Ovary (tissue), 9 donors: ENCODE data around the gene DPYSL5. TPM values are rescaled to one million over a fixed set of nuclear protein-coding genes. Genes with fewer than 3 reads are reported as not detected.
A peak's percentile ranks its signal among the peaks of the same experiment; 100 is the strongest.

Source experiments
- DNase-seq, 5 donors: peaks; one replicate each; pipeline ENCODE4 v3.0.0-alpha.2; 2019 to 2020
- H3K27ac ChIP-seq, 2 donors: fragments of 200-600 bp; one replicate each; pipeline versions ENCODE4 v1.5.1 to v1.8.0; 2019 to 2022
- H3K27me3 ChIP-seq: fragments of 200-600 bp; one replicate; pipeline ENCODE4 v1.8.0; 2022
- H3K36me3 ChIP-seq: fragments of 200-600 bp; sonication (generic); one replicate; pipeline ENCODE4 v1.5.1; 2019
- H3K4me1 ChIP-seq: one replicate; pipeline ENCODE4 v1.8.1; 2013; ENCODE audit warnings: mild to moderate bottlenecking, moderate library complexity; ENCODE audit not compliant: insufficient read depth
- H3K4me3 ChIP-seq: fragments of 200-600 bp; sonication (generic); one replicate; pipeline ENCODE4 v1.5.1; 2017
- H3K9me3 ChIP-seq, 2 donors: fragments of 200-600 bp in 1 of 2; sonication (generic) in 1 of 2; one replicate each; pipeline versions ENCODE4 v1.5.1 to v1.8.1; 2013 to 2019; ENCODE audit warnings: mild to moderate bottlenecking in 1 of 2, moderate library complexity in 1 of 2
- EP300 ChIP-seq: sonication (generic); formaldehyde crosslinking; IDR thresholded peaks from one replicate; pipeline ENCODE4 v1.6.1; 2017; ENCODE audit warnings: antibody characterized with exemption
- POLR2A ChIP-seq: fragments of 450-650 bp; IDR thresholded peaks from one replicate; pipeline ENCODE4 v1.6.1; 2017; ENCODE audit warnings: antibody characterized with exemption, mild to moderate bottlenecking, moderate library complexity
- WGBS, 3 donors: extraction: QIAGEN DNeasy Blood & Tissue Kit in 1 of 3; methylation state at CpG; one replicate each; pipeline versions ENCODE4 v1.1.5 to v1.1.7; 2013 to 2017; 5-methylcytosine and 5-hydroxymethylcytosine counted together
- intact Hi-C, 4 donors: fragments of 100-400 bp; cut with DNase I; formaldehyde crosslinking; loops; one replicate each; pipeline versions ENCODE4 v1.11.0 to v1.15.1; 2022 to 2023
- polyA plus RNA-seq, 2 donors: library from polyadenylated mRNA; stranded (reverse); fragments of 200-250 nt in 1 of 2; fragments of 350-450 nt in 1 of 2; fragmentation: Illumina TruSeq in 1 of 2; extraction: RNeasy Lipid Tissue Mini Kit (QIAGEN cat#74804) in 1 of 2; gene quantifications; one replicate each; pipeline ENCODE4 v1.2.3, GENCODE V29; 2013 to 2014
- total RNA-seq, 7 donors: library from RNA; depleted of rRNA in 2 of 7; stranded (reverse); fragments of >200 nt in 2 of 7; fragmentation: NEBNext Ultra II Directional in 3 of 7; extraction: Animal tissue kit (Norgen Biotek cat#: 25700) in 3 of 7; gene quantifications; one replicate each; pipeline versions ENCODE4 v1.1.0 to v1.2.4, GENCODE V29; 2016 to 2023
- TF ChIP-seq, protein P1 (sequence below), 3 donors: fragments of 450-650 bp in 2 of 3; fragments of 200-600 bp in 1 of 3; IDR thresholded peaks; one replicate each; pipeline versions ENCODE4 v1.5.1 to v1.8.0; 2016 to 2022; ENCODE audit warnings: antibody characterized with exemption in 3 of 3, mild to moderate bottlenecking in 1 of 3
- donor health status: DM: no; HTN: no; CAD: no; lungs with moderate emphysema.
- donor health status: DM: no; HTN: no; CAD: no.
- donor health status: Bipolar disorder and iron deficiency.
- donor health status: DM: yes; HTN: yes; CAD: no.
- donor health status: DM: no; HTN: no; CAD: no.
- donor health status: DM: yes; HTN: yes; CAD: no.

DPYSL5 gene
- total and polyA plus RNA-seq, 9 donors, result 0.05 to 0.78 (median 0.17) TPM; not detected in 3

DNA sequence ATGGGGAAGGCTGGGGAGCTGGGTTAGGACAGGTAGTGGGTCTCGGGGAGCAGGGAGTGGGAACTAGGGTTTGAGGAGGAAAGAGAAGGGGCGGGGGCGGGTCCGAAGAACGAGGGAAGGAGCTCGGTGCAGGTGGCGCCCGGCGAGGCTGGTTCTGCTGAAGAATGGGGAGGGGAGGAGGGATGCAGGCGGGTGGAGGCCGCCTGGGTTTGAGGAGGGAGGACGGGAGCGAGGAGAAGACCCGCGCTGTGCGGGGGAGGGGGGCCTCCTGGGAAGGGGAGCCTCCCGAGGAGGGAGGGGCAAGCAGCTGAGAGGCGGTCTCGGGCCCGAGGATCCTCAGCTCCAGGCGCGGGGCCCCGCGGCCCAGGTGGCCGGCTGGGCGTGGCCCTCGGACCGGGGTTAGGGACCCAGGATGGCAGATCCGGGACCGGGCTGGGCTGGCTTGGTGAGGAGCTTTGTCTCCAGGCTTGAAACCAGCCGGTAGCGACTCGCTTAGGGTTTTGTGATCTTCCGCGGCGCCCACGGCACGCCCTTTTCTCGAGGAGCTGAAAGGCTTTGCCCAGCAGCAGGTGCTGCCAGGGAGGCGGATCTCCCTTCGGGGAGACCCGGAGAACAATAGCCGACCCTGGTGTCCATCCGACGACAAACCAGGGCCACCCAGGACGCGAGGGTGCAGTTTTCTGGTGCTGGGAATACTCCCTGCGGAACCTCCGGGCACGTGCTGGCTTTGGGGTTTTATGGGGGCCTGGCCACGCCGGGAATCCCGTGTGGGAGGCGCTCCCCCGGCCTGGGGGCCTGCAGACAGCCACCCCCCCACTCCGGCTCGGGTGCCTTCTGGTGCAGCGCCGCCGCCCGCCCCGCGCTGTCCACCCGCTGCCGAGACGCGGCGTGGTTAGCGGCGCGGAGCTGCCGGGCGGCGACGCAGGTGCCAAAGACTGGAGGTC lies 1.4 kb downstream of the DPYSL5 start:
- no peak overlapping the region for H3K27ac ChIP-seq
- H3K4me1 ChIP-seq, result peaks cover 13% of the 10 kb centered on the region
- H3K4me3 ChIP-seq, result peak overlapping the region; percentile 25
- TF ChIP-seq, protein P1, sequence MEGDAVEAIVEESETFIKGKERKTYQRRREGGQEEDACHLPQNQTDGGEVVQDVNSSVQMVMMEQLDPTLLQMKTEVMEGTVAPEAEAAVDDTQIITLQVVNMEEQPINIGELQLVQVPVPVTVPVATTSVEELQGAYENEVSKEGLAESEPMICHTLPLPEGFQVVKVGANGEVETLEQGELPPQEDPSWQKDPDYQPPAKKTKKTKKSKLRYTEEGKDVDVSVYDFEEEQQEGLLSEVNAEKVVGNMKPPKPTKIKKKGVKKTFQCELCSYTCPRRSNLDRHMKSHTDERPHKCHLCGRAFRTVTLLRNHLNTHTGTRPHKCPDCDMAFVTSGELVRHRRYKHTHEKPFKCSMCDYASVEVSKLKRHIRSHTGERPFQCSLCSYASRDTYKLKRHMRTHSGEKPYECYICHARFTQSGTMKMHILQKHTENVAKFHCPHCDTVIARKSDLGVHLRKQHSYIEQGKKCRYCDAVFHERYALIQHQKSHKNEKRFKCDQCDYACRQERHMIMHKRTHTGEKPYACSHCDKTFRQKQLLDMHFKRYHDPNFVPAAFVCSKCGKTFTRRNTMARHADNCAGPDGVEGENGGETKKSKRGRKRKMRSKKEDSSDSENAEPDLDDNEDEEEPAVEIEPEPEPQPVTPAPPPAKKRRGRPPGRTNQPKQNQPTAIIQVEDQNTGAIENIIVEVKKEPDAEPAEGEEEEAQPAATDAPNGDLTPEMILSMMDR (IDR thresholded peaks at IDR 0.05), result no peak
- no peak for TF ChIP-seq EP300
- no peak for TF ChIP-seq POLR2A
- intact Hi-C loops, result loop anchor here (5.0 to 10.0 kb wide), 5 partner anchors 75 to 455 kb away; partner anchors contain the start of genes TRIM54 (in 2 of the 4) and UCN (in 1 of the 4)
- 1 to 2% (median 1%) methylated on average over 60 to 75 of the region's 75 CpGs for WGBS, 3 donors
- DNase-seq, result peak in 1 of 5 donors; percentile 18
- H3K9me3 ChIP-seq, result no peaks in the 10 kb centered on the region
- peaks cover 5% of the 10 kb centered on the region for H3K27me3 ChIP-seq
- H3K36me3 ChIP-seq, result no peaks in the 10 kb centered on the region

GRCh38 chr2:26850000-26850431 lies 2.1 kb downstream of the DPYSL5 start:
- Histone ChIP-seq H3K36me3 (no peaks in the 10 kb centered on the region), H3K27ac (no peak overlapping the region), H3K27me3 (peaks cover 5% of the 10 kb centered on the region), H3K4me3 (no peak overlapping the region), H3K9me3 (no peaks in the 10 kb centered on the region), H3K4me1 (peaks cover 13% of the 10 kb centered on the region)
- TF ChIP-seq POLR2A (no peak), EP300 (no peak)
- TF ChIP-seq, protein P1 (IDR thresholded peaks at IDR 0.05), result no peak
- whole genome bisulfite sequencing, 3 donors, result 32 to 41% (median 35%) methylated on average over 25 of the region's 25 CpGs
- DNase-seq, result no peak
- intact Hi-C loops, result loop anchor here (5.0 to 10.0 kb wide), 5 partner anchors 75 to 455 kb away; partner anchors contain the start of genes TRIM54 (in 2 of the 4) and UCN (in 1 of the 4)

- Histone ChIP-seq H3K4me1 (peaks cover 13% of the 10 kb centered on the region), H3K4me3 (no peak overlapping the region), H3K36me3 (no peaks in the 10 kb centered on the region), H3K27ac (no peak overlapping the region), H3K27me3 (peaks cover 5% of the 10 kb centered on the region), H3K9me3 (no peaks in the 10 kb centered on the region)
- WGBS, 3 donors, result 83 to 96% (median 92%) methylated on average over 1 of the region's 1 CpG
- TF ChIP-seq EP300, result no peak
- no peak for TF ChIP-seq POLR2A
- TF ChIP-seq, protein P1 (IDR thresholded peaks at IDR 0.05), result no peak
- DNase-seq, result no peak
- intact Hi-C loops, result no loop called here
Measured at GRCh38 chr2:26850505-26850904, 2.6 kb downstream of the DPYSL5 start.

DNA sequence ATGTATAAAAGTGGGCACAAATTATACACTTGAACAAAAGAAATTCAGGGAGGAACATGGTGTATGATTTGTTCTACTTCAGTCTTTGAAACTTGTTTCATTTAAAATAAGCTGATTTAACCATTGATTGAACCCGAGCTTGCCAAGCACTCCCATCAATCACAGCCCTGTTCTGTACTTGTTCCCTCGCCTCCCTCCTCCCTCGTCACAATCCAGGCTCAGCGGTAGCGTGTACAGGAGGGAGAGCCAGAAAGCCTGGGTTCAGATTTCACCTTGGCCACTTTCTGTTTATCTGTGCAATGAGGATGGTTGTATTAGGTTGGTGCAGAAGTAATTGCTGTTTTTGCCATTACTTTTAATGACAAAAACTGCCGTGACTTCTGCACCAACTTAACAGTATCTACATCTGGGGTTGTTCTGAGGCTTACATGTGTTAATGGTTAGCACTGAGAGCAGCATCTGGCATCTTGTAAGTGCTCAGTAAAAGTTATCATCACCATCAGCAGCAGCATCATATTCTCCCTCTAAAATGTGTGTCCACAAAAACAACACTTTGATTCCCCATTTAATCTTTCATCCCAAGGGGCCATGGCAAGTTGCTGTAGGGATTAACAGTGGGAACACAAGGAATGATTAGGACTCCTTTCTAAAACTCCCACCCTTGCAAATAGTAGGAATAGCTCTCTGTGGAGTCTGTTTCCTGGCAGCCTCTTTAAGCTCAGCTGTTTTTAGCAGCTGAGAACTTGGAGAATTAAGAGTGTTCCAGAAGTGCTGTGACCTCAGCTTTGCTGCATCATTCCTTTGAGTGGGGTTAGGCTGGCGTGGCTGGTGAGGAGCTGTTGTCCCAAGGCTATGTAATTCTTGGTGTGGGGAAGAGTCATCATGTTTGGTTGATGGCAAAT lies 4.7 kb downstream of the DPYSL5 start:
- Histone ChIP-seq H3K36me3 (no peaks in the 10 kb centered on the region), H3K9me3 (no peaks in the 10 kb centered on the region), H3K27me3 (no peaks in the 10 kb centered on the region), H3K4me1 (peaks cover 10% of the 10 kb centered on the region), H3K4me3 (no peak overlapping the region), H3K27ac (no peak overlapping the region)
- no peak for DNase-seq
- intact Hi-C loops, result no loop called here
- no peak for TF ChIP-seq EP300
- TF ChIP-seq, protein P1 (IDR thresholded peaks at IDR 0.05), result no peak
- no peak for TF ChIP-seq POLR2A
- 58 to 65% (median 64%) methylated on average over 7 of the region's 7 CpGs for WGBS, 3 donors
